AG09319 (cell line): ENCODE results near the gene F13B.

Experiments used
- DNase-seq: peaks from one replicate; pipeline ENCODE4 v3.0.0-alpha.2; 2010; ENCODE audit warnings: low read depth; ENCODE audit errors: extremely low read depth
- TF ChIP-seq, protein P1 (sequence below): IDR thresholded peaks from 2 replicates; pipeline ENCODE4 v1.5.1; 2011; ENCODE audit warnings: low read depth, mild to moderate bottlenecking, inconsistent platforms, low read length, moderate library complexity

The F13B gene

DNA sequence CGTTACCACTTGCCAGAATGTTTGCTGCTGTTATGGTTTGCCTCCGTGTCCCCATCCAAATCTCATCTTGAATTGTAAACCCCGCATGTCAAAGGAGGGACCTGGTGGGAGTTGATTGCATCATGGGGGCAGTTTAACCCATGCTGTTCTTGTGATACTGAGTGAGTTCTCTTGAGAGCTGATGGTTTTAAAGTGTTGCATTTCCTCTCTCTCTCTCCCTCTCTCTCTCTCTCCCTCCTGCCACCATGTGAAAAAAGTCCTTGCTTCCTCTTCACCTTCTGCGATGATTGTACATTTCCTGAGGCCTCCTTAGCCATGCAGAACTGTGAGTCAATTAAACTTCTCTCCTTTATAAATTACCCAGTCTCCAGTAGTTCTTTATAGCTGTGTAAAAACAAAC, 45.3 kb downstream of the F13B start:
- DNase-seq = no peak
- TF ChIP-seq, protein P1, sequence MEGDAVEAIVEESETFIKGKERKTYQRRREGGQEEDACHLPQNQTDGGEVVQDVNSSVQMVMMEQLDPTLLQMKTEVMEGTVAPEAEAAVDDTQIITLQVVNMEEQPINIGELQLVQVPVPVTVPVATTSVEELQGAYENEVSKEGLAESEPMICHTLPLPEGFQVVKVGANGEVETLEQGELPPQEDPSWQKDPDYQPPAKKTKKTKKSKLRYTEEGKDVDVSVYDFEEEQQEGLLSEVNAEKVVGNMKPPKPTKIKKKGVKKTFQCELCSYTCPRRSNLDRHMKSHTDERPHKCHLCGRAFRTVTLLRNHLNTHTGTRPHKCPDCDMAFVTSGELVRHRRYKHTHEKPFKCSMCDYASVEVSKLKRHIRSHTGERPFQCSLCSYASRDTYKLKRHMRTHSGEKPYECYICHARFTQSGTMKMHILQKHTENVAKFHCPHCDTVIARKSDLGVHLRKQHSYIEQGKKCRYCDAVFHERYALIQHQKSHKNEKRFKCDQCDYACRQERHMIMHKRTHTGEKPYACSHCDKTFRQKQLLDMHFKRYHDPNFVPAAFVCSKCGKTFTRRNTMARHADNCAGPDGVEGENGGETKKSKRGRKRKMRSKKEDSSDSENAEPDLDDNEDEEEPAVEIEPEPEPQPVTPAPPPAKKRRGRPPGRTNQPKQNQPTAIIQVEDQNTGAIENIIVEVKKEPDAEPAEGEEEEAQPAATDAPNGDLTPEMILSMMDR = no peak

DNA sequence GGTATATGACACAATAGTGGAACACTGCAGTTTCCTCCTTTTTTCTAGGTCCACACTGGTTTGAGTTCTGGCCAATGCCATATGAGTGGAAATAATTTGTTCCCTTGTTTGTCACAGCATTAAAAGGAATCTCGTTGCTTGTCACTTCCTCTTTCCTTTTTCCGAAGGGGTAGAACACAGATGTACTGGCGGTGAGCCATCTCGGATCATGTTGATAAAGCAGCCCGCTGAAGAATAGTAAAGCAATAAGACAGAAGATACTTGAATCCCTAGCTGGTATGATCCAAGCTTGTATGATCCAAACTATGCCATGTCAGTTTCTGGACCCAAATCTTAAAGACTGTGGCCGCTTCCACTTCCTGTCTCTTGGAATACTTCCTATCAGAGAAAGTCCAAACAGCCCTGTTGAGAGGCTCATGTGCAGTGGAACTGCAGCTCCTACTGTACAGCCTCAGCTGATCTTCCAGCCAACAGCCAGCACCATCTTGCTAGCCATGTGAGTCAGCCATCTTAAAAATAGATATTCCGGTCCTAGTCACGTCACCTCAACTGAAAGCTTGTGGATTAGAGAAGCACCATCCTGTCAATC, 49.4 kb downstream of the F13B start:
- DNase-seq = no peak
- TF ChIP-seq, protein P1 = no peak

DNA sequence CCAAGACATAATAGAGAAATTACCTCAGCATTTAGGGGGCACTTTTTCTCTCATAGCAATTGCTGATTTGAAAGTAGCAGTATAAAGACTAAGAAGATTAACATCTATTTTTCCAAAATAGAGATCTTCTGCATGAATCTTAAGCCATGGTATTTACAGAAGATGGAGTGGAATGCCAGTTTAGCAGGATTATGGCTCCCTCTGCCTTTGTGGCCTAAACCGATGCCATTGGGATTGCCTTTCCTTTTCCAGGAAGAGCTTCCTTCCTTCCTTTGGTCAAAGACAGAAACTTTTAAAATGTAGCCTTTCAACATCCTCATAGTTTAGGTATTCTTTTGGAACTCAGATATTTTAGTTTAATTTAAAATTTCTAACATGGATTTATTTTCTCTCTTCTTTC, 50.3 kb downstream of the F13B start:
- DNase-seq = no peak
- TF ChIP-seq, protein P1 = no peak

DNA sequence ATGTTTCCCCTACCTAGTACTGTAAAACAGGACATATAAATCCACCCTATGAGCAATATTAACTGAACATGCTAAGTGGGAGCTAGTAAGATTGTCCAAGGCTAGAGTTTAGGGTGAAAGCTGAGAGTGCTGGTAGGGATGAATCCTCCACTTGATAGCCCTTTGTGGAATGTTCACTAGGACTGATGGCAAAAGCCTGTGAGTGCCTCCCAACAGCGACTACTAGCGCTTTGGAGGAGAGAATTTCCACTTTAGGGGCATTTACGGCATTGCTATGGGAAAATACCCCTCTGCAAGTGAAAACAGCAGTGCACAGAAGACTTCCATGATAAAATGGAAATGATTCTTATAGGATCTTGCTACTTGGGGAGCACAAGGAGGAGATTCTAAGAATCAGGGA, 53.8 kb downstream of the F13B start:
- DNase-seq = no peak
- TF ChIP-seq, protein P1 = no peak

DNA sequence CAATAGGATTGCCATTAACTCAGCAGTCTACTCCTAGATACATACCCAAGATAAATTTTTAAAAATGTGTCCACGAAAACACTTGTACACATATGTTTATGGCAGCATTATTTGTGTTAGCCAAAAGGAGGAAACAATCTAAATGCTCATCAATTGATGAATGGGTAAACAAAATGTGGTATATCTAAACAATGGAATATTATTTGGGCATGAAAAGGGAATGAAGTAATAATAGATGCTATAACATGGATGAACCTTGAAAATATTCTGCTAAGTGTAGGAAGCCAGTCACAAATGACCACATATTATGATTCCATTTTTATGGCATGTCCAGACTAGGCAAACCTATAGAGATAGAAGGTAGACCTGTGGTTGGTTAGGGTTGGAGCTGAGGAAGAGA, 55.4 kb downstream of the F13B start:
- no peak for DNase-seq
- TF ChIP-seq, protein P1 = no peak

DNA sequence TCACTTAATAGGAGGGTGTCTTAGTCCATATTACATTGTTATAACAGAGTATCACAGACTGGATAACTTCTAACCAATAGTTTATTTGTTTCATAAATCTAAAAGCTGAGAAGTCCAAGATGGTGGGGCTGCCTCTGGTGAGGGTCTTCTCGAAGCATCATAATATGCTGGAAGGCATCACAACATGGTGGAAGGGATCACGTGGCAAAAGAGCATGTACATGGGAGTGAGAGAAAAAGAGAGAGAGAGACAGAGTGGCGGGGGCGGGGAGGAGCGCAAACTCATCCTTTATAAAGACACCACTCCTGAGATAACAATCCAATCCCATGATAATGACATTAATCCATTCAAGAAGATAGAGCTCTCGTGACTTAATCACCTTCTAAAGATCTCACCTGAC, 58.2 kb downstream of the F13B start:
- TF ChIP-seq, protein P1 = no peak
- DNase-seq = no peak

DNA sequence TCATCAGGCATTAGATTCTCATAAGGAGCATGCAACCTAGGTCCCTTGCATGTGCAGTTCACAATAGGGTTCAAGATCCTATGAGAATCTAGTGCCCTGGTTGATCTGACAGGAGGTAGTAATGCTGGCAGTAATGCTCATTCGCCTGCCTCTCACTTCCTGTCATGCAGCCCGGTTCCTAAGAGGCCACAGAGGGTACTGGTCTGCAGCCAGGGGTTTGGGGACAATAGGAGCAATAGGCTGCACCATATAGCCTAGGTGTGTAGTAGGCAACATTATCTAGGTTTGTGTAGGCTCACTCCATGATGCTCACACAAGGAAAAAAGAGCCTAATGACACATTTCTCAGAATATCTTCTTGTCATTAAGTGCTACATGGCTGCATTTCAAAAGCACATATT, 63.9 kb downstream of the F13B start:
- TF ChIP-seq, protein P1 = no peak
- no peak for DNase-seq
